GM21381 (cell line): Measurements from ENCODE around the gene FGD6.
"Not testable (repeated sequence)": the region's sequence is repeated elsewhere in the genome, so short reads cannot be mapped to it uniquely, and the experiment has no call there.

Experiments
- ATAC-seq: cut with Tn5 transposase; IDR thresholded peaks from one replicate; pipeline ENCODE4 v1.9.1; 2021; ENCODE audit warnings: mild to moderate bottlenecking, moderate library complexity; ENCODE audit not compliant: unreplicated experiment

FGD6 gene

GRCh38 chr12:95206916-95207315 lies 10.4 kb downstream of the FGD6 start:
- ATAC-seq = no peak

GRCh38 chr12:95205685-95206084 lies 11.6 kb downstream of the FGD6 start:
- ATAC-seq = no peak

DNA sequence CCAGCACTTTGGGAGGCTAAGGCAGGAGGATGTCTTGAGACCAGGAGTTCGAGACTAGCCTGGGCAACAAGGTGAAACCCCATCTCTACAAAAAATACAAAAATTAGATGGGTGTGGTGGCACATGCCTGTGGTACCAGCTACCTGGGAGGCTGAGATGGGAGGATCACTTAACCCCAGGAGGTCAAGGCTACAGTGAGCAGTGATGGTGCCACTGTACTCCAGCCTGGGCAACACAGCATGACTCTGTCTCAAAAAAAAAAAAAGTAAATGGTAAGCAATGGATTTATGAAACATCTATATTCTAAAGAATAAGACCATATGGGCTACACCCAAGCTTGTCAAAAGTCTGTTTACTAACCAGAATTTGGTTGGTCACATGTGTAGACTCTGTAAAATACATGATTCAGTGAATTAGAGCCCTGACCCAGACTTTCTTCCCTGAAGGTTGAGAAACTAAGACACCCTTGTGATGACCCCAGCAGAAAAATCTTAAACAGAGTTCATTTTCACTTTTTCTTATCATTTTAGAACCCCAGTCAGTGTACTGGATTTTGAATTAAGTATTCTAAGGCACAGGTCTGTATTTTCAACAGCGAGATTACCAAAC lies 12.1 kb downstream of the FGD6 start:
- ATAC-seq = no peak

DNA sequence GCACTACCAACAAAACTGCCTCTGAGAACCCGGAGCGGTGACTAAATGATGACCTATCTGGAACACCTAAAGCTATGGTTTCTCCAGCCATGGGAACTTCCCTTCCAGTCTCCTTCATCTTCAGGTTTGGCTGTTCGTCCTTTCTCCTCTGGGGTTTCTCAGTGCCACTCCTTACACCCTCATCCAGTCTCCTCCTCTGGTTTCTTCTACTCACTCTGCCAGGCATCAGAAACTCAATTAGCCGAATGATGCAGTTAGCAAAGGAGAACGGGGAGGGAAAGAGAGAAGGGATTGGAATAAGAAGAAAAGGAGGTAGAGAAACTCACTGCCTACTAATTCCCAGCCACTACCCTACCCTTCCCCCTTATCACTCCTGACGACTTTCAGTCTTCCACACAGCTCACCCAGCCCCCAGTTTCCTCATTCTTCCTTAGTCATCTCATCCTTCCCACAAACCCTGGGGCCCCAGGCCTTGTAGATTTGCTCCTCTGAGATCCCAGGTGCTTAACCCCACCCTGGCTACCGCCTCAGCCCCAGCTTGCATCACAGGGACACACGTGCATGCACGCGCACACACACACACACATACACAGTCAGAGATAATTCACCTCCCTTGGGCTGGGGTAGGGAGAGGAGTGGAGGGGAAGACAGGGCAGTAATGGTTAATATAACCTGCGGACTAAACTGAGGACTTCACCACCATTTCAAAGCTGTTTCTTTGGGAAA lies 13.0 kb downstream of the FGD6 start:
- ATAC-seq = no peak

GRCh38 chr12:95203487-95204030 lies 13.7 kb downstream of the FGD6 start:
- ATAC-seq = no peak

GRCh38 chr12:95202691-95203486 lies 14.4 kb downstream of the FGD6 start:
- ATAC-seq = no peak

- ATAC-seq = no peak
Observed at GRCh38 chr12:95201056-95201670, 16.1 kb downstream of the FGD6 start.

DNA sequence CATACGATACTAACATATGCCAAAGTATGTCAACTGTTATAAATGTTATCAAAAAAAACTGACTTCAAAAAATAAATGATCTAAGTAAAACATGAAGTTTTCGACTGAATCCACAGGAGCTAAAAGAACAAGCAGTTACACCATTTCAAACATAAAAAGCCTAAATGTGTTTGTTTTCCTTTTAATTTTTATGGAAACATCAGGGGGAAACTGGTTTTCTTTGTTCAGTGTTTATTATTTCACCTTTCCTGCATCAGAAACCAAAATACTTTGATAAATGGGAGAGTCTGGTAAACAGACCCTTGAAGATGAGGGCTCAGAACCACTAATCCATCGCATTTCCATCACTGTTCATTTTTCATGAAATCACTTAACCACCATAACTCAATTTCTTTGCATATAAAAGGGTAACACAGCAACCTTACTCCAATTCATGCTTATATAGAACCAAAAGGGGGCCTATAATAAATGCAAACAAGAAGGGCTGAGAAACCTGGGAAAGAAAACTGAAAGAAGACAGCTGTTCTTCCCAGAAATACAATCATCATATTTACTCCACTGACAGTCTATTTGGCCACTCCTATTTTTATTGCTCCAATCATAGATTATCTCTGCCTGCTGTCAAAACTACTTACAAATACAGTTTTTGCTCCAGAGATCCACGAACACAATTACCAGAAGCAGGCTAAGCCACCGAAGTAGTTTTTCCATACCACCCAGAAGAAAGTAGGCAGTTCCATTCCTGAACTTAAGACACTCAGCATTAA lies 17.0 kb downstream of the FGD6 start:
- no peak for ATAC-seq

- ATAC-seq = no peak
Observed at GRCh38 chr12:95198914-95199313, 18.4 kb downstream of the FGD6 start.

GRCh38 chr12:95197636-95198035 lies 19.6 kb downstream of the FGD6 start:
- no peak for ATAC-seq

DNA sequence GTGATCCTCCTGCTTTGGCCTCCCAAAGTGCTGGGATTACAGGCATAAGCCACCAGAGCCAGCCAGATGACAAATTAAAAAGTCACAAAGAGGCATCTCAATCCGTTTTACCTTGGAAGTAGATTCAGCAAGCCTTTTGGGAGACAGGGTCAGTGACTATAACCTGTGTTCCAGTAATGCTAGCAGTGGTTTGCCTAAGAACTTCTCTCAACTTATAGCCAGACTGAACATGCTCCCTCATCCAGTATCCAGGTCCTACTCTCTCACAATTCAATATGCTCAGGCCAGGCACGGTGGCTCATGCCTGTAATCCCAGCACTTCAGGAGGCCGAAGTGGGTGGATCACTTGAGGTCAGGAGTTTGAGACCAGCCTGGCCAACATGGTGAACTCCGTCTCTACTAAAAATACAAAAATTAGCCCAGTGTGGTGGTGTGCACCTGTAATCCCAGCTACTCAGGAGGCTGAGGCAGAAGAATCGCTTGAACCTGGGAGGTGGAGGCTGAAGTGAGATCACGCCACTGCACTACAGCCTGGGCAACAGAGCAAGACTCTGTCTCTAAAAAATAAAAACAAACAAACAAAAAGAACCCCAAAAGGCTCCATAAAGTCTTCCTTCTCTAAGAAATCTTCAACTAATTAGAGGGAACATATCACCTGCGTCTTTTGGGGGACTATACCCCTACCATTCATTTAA lies 20.2 kb downstream of the FGD6 start:
- not testable (repeated sequence) for ATAC-seq

DNA sequence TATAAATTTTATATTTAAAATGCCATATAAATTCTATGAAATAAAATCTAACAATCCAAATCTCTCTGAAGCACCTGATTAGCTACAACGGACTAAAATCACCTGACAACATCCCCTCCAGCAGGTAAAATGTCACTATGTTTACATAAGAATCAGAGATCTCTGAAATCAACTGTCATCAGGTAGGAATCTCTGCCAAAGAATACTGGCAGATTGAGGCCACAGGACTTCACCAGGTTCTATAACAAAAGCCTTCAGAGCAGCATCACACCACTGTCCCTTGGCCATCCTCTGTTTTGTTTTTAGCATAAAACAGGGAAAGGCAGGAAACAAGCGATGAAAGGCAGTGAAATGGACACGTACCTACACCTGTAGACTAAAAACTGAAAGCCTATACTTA lies 22.1 kb downstream of the FGD6 start:
- ATAC-seq = no peak

- ATAC-seq = no peak
Observed at GRCh38 chr12:95193139-95193538, 24.1 kb downstream of the FGD6 start.

- no peak for ATAC-seq
Observed at GRCh38 chr12:95192271-95192670, 25.0 kb downstream of the FGD6 start.

GRCh38 chr12:95191060-95191696 lies 26.1 kb downstream of the FGD6 start:
- no peak for ATAC-seq

DNA sequence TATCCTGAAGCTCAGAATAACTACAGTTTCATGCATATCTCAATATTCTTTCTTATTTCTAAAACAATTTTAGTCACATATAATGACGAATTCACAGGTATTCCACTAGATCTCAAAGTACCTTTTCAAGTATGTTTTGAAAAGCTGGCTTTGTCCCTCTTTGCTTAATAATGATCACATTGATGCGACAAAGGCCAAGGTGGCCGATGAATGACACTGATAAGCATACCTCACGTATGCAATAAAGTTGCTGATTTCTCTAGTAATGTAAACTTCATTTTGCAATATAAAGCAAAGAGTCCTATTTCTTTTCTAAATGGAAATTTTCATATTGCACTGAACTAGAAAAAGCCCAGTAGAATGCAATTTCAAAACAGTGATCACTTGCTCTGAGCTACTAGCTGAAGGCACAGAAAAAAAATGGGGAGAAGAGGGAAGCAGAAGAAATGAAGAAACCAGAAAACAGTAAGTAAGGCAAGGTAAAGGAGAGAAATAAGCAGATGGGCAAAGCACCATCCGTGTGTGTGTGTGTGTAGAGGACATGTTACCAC lies 29.3 kb downstream of the FGD6 start:
- ATAC-seq = no peak

GRCh38 chr12:95185854-95186253 lies 31.4 kb downstream of the FGD6 start:
- no peak for ATAC-seq

GRCh38 chr12:95185072-95185471 lies 32.2 kb downstream of the FGD6 start:
- no peak for ATAC-seq

DNA sequence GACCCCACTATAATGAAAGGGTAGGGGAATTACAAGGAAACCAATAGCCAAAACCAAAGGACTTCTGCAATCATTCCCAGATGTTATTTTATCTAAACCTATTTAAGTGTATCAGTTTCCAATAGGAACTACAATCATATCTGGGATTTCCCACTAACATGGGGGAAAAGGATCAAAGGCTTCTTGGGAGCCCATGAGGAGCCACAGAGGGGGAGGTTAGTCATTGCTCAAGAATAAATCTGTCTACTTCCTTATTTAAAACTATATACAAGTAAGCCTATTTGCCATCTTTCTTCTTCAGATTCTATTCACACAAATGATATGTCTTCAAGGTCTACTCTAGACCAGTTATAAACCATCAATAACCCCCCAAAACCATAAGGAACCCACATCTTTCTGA lies 33.1 kb downstream of the FGD6 start:
- ATAC-seq = no peak
